Adrenal gland (tissue), 12 donors: Measurements from ENCODE around the gene IGSF10. TPM values are rescaled to one million over a fixed set of nuclear protein-coding genes. Genes with fewer than 3 reads are reported as not detected.

Experiments
- DNase-seq, 7 donors: peaks; one replicate each; pipeline ENCODE4 v3.0.0-alpha.2; 2019 to 2020
- H3K27ac ChIP-seq, 5 donors: fragments of 200-600 bp; sonication (generic) in 4 of 5; 1 replicate in 3 of 5; 2 replicates in 2 of 5; pipeline versions ENCODE4 v1.5.1 to v1.8.0; 2016 to 2020; ENCODE audit warnings: mild to moderate bottlenecking in 1 of 5
- H3K27me3 ChIP-seq: fragments of 200-600 bp; 2 replicates; pipeline ENCODE4 v1.8.0; 2021
- H3K36me3 ChIP-seq, 2 donors: fragments of 200-600 bp; replicated peaks in 1 of 2; 1 replicate in 1 of 2; 2 replicates in 1 of 2; pipeline versions ENCODE4 v1.5.1 to v1.8.0; 2018 to 2022
- H3K4me1 ChIP-seq, 2 donors: fragments of 200-600 bp; replicated peaks in 1 of 2; 1 replicate in 1 of 2; 2 replicates in 1 of 2; pipeline versions ENCODE4 v1.5.1 to v1.8.0; 2018 to 2021
- H3K4me3 ChIP-seq, 4 donors: fragments of 200-600 bp; sonication (generic) in 3 of 4; one replicate each; pipeline ENCODE4 v1.5.1; 2016 to 2018
- H3K9me3 ChIP-seq, 3 donors: fragments of 200-600 bp; sonication (generic) in 1 of 3; replicated peaks in 1 of 3; 1 replicate in 2 of 3; 2 replicates in 1 of 3; pipeline versions ENCODE4 v1.5.1 to v1.8.0; 2016 to 2021
- CTCF ChIP-seq, 6 experiments: fragments of 450-650 bp in 4 of 6; fragments of 200-600 bp in 2 of 6; sonication (generic) in 1 of 6; IDR thresholded peaks; 1 replicate in 5 of 6; 2 replicates in 1 of 6; pipeline versions ENCODE4 v1.5.1 to v1.8.0; 2016 to 2021; ENCODE audit warnings: antibody characterized with exemption in 6 of 6, mild to moderate bottlenecking in 2 of 6, moderate library complexity in 1 of 6
- POLR2A ChIP-seq, 2 donors: fragments of 450-650 bp; IDR thresholded peaks; one replicate each; pipeline ENCODE4 v1.6.1; 2017; ENCODE audit warnings: antibody characterized with exemption in 2 of 2, mild to moderate bottlenecking in 2 of 2, moderate library complexity in 1 of 2
- WGBS, 4 donors: extraction: QIAGEN DNeasy Blood & Tissue Kit in 2 of 4; methylation state at CpG; one replicate each; pipeline versions ENCODE4 v1.1.5 to v1.1.7; 2013 to 2017; 5-methylcytosine and 5-hydroxymethylcytosine counted together
- intact Hi-C, 2 donors: fragments of 100-400 bp; cut with DNase I; formaldehyde crosslinking; loops; one replicate each; pipeline versions ENCODE4 v1.14.1 to v1.15.0; 2022 to 2023
- polyA plus RNA-seq, 3 donors: library from polyadenylated mRNA; stranded (reverse); fragments of 200-250 nt in 2 of 3; fragments of 350-450 nt in 1 of 3; fragmentation: Illumina TruSeq in 1 of 3; extraction: RNeasy Lipid Tissue Mini Kit (QIAGEN cat#74804) in 1 of 3; gene quantifications; one replicate each; pipeline ENCODE4 v1.2.3, GENCODE V29; 2013 to 2014
- small RNA-seq, 2 donors: library from RNA; depleted of rRNA; stranded (forward); fragments of <200 nt; gene quantifications; one replicate each; pipeline ENCODE3, GENCODE V24; 2016
- total RNA-seq, 9 donors: library from RNA; depleted of rRNA in 4 of 9; stranded (reverse); fragments of >200 nt in 4 of 9; fragments of 120-200 nt in 1 of 9; fragmentation: NEBNext Ultra II Directional in 1 of 9; extraction: Animal tissue kit (Norgen Biotek cat#: 25700) in 1 of 9; gene quantifications; one replicate each; pipeline versions ENCODE4 v1.1.0 to v1.2.4, GENCODE V29; 2013 to 2023
- donor health status: healthy with polysubstance abuse.
- donor health status: Bipolar disorder and iron deficiency.
- donor health status: DM: yes; HTN: yes; CAD: no.
- donor health status: DM: no; HTN: no; CAD: no.
- donor health status: DM: no; HTN: no; CAD: no.
- donor health status: DM: yes; HTN: yes; CAD: no.

IGSF10 gene
- total and polyA plus RNA-seq, 12 donors: 0.67 to 33.7 (median 7.6) TPM

- Histone ChIP-seq H3K27me3 (no peaks in the 10 kb centered on the region), H3K27ac (no peak overlapping the region), H3K9me3 (no peaks in the 10 kb centered on the region), H3K36me3 (no peaks in the 10 kb centered on the region), H3K4me1 (peaks cover 0 to 4% of the 10 kb centered on the region in 2 donors), H3K4me3 (no peak overlapping the region)
- WGBS, 4 donors: 79 to 98% (median 86%) methylated on average over 4 of the region's 4 CpGs
- intact Hi-C loops: no loop called here
- DNase-seq: no peak
- TF ChIP-seq CTCF (IDR thresholded peaks at IDR 0.05): no peak
- no peak for TF ChIP-seq POLR2A (IDR thresholded peaks at IDR 0.05)
These were observed 38.9 kb downstream of the IGSF10 start for GRCh38 chr3:151421938-151422337.

GRCh38 chr3:151419806-151420205, 41.1 kb downstream of the IGSF10 start:
- H3K27me3 ChIP-seq: no peaks in the 10 kb centered on the region

GRCh38 chr3:151415289-151415688, 45.6 kb downstream of the IGSF10 start:
- Histone ChIP-seq H3K36me3 (no peaks in the 10 kb centered on the region), H3K27me3 (no peaks in the 10 kb centered on the region), H3K4me3 (no peak overlapping the region), H3K4me1 (no peaks in the 10 kb centered on the region), H3K27ac (no peak overlapping the region), H3K9me3 (no peaks in the 10 kb centered on the region)
- intact Hi-C loops: no loop called here
- no peak for TF ChIP-seq CTCF (IDR thresholded peaks at IDR 0.05)
- TF ChIP-seq POLR2A (IDR thresholded peaks at IDR 0.05): no peak
- WGBS, 4 donors: 24 to 83% (median 57%) methylated on average over 1 of the region's 1 CpG
- DNase-seq: no peak

More at GRCh38 chr3:151419806-151420205, 41.1 kb downstream of the IGSF10 start:
- no peaks in the 10 kb centered on the region for H3K36me3 ChIP-seq
- peaks cover 0 to 4% of the 10 kb centered on the region in 2 donors for H3K4me1 ChIP-seq
- intact Hi-C loops: no loop called here
- whole genome bisulfite sequencing, 4 donors: 75 to 86% (median 81%) methylated on average over 6 of the region's 6 CpGs
- no peaks in the 10 kb centered on the region for H3K9me3 ChIP-seq
- no peak overlapping the region for H3K27ac ChIP-seq
- H3K4me3 ChIP-seq: no peak overlapping the region
- DNase-seq: no peak
- no peak for TF ChIP-seq CTCF (IDR thresholded peaks at IDR 0.05)
- no peak for TF ChIP-seq POLR2A (IDR thresholded peaks at IDR 0.05)

GRCh38 chr3:151412989-151413388, 47.9 kb downstream of the IGSF10 start:
- Histone ChIP-seq H3K4me3 (no peak overlapping the region), H3K4me1 (no peaks in the 10 kb centered on the region), H3K36me3 (no peaks in the 10 kb centered on the region), H3K27ac (no peak overlapping the region), H3K27me3 (no peaks in the 10 kb centered on the region), H3K9me3 (no peaks in the 10 kb centered on the region)
- no peak for TF ChIP-seq POLR2A (IDR thresholded peaks at IDR 0.05)
- TF ChIP-seq CTCF (IDR thresholded peaks at IDR 0.05): no peak
- 84 to 100% (median 93%) methylated on average over 3 to 5 of the region's 5 CpGs for whole genome bisulfite sequencing, 4 donors
- intact Hi-C loops: no loop called here
- DNase-seq: no peak

Small RNAs within 50 kb of the gene (small RNA-seq; reads per million reads assigned to genes)
- 0 reads per million in 2 donors for gene AC117454.1

Other genes starting within 250 kb of the IGSF10 start
- gene P2RY14, start 182.5 kb downstream of the IGSF10 start, total RNA-seq: 1 to 10 TPM in 1 of 9 donors, under 1 TPM in 7, not detected in 1; 0.17 to 2.4 (median 0.58) TPM
- under 1 TPM; 0.40 to 0.57 (median 0.57) TPM for gene P2RY14, start 182.5 kb downstream of the IGSF10 start, polyA plus RNA-seq
- gene GPR87, start 144.2 kb downstream of the IGSF10 start, total RNA-seq: not detected
- gene GPR87, start 144.2 kb downstream of the IGSF10 start, polyA plus RNA-seq: not detected
- 1 to 10 TPM in 8 of 9 donors, under 1 TPM in 1; 0.66 to 6.0 (median 2.4) TPM for gene P2RY13, start 131.5 kb downstream of the IGSF10 start, total RNA-seq
- 1 to 10 TPM; 1.2 to 2.7 (median 1.7) TPM for gene P2RY13, start 131.5 kb downstream of the IGSF10 start, polyA plus RNA-seq
- 10 to 100 TPM in 2 of 9 donors, 1 to 10 TPM in 7; 1.8 to 13.2 (median 4.3) TPM for gene P2RY12, start 76.3 kb downstream of the IGSF10 start, total RNA-seq
- gene P2RY12, start 76.3 kb downstream of the IGSF10 start, polyA plus RNA-seq: 1 to 10 TPM in 1 of 3 donors, under 1 TPM in 2; 0.37 to 2.3 (median 0.56) TPM